ENCODE results near the gene ARSG. TPM values are rescaled to one million over a fixed set of nuclear protein-coding genes. Genes with fewer than 3 reads are reported as not detected.

The ARSG gene
- total RNA-seq, 1 donor from 2014 or later, result 1.5 TPM

- no peak overlapping the region for H3K4me3 ChIP-seq (ENCODE audit: low read depth, low read length)
- TF ChIP-seq, protein P1, sequence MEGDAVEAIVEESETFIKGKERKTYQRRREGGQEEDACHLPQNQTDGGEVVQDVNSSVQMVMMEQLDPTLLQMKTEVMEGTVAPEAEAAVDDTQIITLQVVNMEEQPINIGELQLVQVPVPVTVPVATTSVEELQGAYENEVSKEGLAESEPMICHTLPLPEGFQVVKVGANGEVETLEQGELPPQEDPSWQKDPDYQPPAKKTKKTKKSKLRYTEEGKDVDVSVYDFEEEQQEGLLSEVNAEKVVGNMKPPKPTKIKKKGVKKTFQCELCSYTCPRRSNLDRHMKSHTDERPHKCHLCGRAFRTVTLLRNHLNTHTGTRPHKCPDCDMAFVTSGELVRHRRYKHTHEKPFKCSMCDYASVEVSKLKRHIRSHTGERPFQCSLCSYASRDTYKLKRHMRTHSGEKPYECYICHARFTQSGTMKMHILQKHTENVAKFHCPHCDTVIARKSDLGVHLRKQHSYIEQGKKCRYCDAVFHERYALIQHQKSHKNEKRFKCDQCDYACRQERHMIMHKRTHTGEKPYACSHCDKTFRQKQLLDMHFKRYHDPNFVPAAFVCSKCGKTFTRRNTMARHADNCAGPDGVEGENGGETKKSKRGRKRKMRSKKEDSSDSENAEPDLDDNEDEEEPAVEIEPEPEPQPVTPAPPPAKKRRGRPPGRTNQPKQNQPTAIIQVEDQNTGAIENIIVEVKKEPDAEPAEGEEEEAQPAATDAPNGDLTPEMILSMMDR (conservative IDR thresholded peaks at IDR 0.05; ENCODE audit: low read depth, low read length), result no peak
- no peak for DNase-seq (ENCODE audit: low read depth)
Observed at GRCh38 chr17:68391561-68392268, 100.4 kb downstream of the ARSG start.

DNA sequence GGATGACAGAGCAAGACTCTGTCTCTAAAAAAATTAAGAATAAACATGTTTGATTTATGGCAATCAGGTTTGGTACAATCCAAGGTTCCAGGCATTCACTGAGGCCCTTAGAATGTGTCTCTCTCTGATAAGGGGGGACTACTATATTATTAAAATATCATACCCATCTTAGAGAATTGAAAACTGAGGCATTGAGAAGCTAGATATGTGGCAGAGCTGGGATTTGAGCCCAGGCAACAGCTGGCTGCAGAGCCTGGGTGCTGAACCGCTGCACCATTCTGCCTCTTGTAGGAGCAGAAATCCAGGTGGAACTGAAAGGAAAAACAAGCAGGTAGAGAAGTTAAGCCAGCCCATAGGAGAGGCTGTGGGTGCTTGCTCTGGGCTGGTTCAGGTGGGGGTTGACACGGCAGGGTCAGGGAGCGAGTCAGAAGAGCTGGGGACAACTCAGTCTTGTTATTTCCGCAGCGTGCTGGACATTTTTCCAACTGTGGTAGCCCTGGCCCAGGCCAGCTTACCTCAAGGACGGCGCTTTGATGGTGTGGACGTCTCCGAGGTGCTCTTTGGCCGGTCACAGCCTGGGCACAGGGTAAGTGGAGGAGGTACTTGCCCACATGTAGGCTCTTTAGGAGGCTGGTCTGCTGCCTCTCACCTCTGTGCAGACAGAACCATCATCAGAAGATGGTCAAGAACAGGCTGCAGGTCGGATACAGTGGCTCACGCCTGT lies 103.5 kb downstream of the ARSG start:
- no peak overlapping the region for H3K4me3 ChIP-seq (ENCODE audit: low read depth, low read length)
- TF ChIP-seq, protein P1 (conservative IDR thresholded peaks at IDR 0.05; ENCODE audit: low read depth, low read length), result no peak
- DNase-seq (ENCODE audit: low read depth), result no peak

GRCh38 chr17:68396226-68397107 lies 105.2 kb downstream of the ARSG start:
- H3K4me3 ChIP-seq (ENCODE audit: low read depth, low read length), result no peak overlapping the region
- TF ChIP-seq, protein P1 (conservative IDR thresholded peaks at IDR 0.05; ENCODE audit: low read depth, low read length), result no peak
- DNase-seq (ENCODE audit: low read depth), result no peak

DNA sequence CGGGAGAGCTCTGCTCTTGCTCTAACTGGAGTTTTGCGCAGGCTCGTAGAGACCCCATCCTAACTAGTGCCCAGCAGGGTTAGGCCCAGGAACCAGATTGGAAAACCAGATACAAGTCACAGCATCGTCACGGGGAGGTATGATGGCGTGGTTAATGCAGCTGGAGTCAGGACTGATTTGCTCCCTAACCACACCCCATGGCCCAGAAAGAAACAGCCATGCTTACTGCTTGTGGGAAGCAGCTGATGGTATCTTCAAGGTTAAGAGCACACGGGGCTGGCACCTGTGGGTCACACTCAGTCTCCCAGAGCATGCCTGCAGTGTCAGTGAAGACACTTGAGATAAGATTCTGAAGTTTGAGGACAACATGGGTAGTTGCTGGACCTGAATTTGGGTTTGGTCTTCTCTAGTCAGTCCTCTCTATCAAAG lies 105.8 kb downstream of the ARSG start:
- no peak overlapping the region for H3K4me3 ChIP-seq (ENCODE audit: low read depth, low read length)
- TF ChIP-seq, protein P1 (conservative IDR thresholded peaks at IDR 0.05; ENCODE audit: low read depth, low read length), result no peak
- no peak for DNase-seq (ENCODE audit: low read depth)

DNA sequence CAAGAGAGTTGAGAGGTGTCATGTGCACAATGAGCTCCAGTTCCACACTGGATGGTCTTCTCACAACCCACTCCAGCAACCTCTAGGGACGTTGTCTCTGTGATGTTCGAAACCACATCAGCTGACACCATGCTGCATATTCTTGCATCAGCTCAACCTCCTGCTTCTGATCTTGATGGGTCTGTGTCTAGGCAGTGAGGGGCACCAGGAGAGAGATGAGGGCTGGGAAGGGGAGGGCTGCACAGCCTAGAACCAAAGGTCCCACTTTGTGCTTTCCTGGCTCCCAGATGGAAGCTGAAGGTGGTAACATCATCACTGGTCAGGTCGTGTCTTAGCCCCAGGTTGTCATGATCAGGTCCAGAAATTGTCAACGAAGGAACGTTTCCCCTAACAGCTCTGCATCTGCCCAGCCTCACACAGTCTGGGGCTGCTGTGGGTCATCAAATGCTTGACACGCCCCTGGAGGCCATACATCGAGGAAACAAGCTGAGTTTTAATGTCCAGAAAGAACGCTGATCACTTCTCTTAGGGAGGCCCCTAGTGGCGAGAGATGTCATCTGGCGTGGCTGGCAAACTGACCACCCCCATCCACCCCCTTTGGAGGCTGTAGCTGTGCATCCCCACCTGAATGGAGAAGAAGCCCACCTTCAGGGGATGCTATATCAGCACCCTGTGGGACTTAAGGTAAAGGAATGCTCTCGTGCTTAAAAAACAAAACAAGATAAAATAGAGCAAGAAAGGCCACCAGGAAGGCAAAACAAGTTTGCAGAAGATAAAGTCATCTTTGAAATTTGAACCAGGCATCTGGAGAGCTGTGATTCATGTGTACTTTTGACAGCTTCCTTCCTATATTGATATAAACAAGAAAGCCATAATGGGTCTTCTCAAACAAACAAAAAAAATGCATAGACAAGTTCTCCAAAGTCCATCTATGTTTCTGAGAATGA lies 107.7 kb downstream of the ARSG start:
- no peak overlapping the region for H3K4me3 ChIP-seq (ENCODE audit: low read depth, low read length)
- no peak for DNase-seq (ENCODE audit: low read depth)
- TF ChIP-seq, protein P1 (conservative IDR thresholded peaks at IDR 0.05; ENCODE audit: low read depth, low read length), result peak; percentile 85

Data from epithelial cell of proximal tubule (primary cell).